Common myeloid progenitor, CD34-positive (primary cell): ENCODE results near the gene HDLBP.

Experiments
- CTCF ChIA-PET: fragments of 350-600 bp; sonication (Branson Sonifier 250); formaldehyde crosslinking; loops from one replicate; lab custom pipeline; 2021; ENCODE audit warnings: antibody characterized with exemption; lab: Charles Lee
- POLR2A ChIA-PET: fragments of 350-600 bp; sonication (Branson Sonifier 250); formaldehyde crosslinking; loops from one replicate; lab custom pipeline; 2021; ENCODE audit warnings: antibody characterized with exemption; lab: Charles Lee
- DNase-seq, 3 donors: peaks; one replicate each; pipeline versions ENCODE4 v3.0.0 to v3.0.0-alpha.2; 2013
- H3K27ac ChIP-seq, 2 experiments: 1 replicate in 1 of 2; 2 replicates in 1 of 2; pipeline ENCODE4 v1.7.0; 2013; ENCODE audit warnings: inconsistent platforms in 2 of 2, low read length in 2 of 2, mild to moderate bottlenecking in 2 of 2, low read depth in 1 of 2, moderate library complexity in 1 of 2; ENCODE audit not compliant: severe bottlenecking in 2 of 2, insufficient read depth in 1 of 2, poor library complexity in 1 of 2
- H3K27me3 ChIP-seq, 5 experiments: replicated peaks in 2 of 5; 1 replicate in 3 of 5; 2 replicates in 2 of 5; pipeline versions ENCODE4 v1.6.1 to v1.7.0; 2013; ENCODE audit warnings: low read length in 4 of 5, mild to moderate bottlenecking in 2 of 5, moderate library complexity in 2 of 5, inconsistent platforms in 1 of 5; ENCODE audit not compliant: insufficient read depth in 5 of 5, control insufficient read depth in 4 of 5
- H3K36me3 ChIP-seq, 4 experiments: 1 replicate in 2 of 4; 2 replicates in 2 of 4; pipeline versions ENCODE4 v1.6.1 to v1.7.0; 2013; ENCODE audit warnings: low read length in 3 of 4, control low read depth in 1 of 4, mild to moderate bottlenecking in 1 of 4; ENCODE audit not compliant: control insufficient read depth in 4 of 4, insufficient read depth in 4 of 4
- H3K4me1 ChIP-seq, 4 experiments: 1 replicate in 3 of 4; 2 replicates in 1 of 4; pipeline versions ENCODE4 v1.6.1 to v1.7.1; 2013; ENCODE audit warnings: low read length in 3 of 4, mild to moderate bottlenecking in 3 of 4, control low read depth in 1 of 4, inconsistent platforms in 1 of 4, moderate library complexity in 1 of 4; ENCODE audit not compliant: control insufficient read depth in 4 of 4, insufficient read depth in 4 of 4; ENCODE audit errors: control extremely low read depth in 1 of 4
- H3K4me3 ChIP-seq, 7 experiments: 1 replicate in 4 of 7; 2 replicates in 3 of 7; pipeline versions ENCODE4 v1.5.1 to v1.7.0; 2013; ENCODE audit warnings: mild to moderate bottlenecking in 7 of 7, low read length in 6 of 7, moderate library complexity in 6 of 7, inconsistent platforms in 2 of 7, low read depth in 2 of 7, control low read depth in 1 of 7; ENCODE audit not compliant: insufficient read depth in 4 of 7, control insufficient read depth in 1 of 7; ENCODE audit errors: extremely low read depth in 1 of 7
- H3K9me3 ChIP-seq, 5 experiments: 1 replicate in 4 of 5; 2 replicates in 1 of 5; pipeline versions ENCODE4 v1.6.1 to v1.7.1; 2013; ENCODE audit warnings: low read length in 4 of 5, mild to moderate bottlenecking in 2 of 5, inconsistent platforms in 1 of 5, low read depth in 1 of 5, moderate library complexity in 1 of 5; ENCODE audit not compliant: control insufficient read depth in 4 of 5, insufficient read depth in 2 of 5; ENCODE audit errors: control extremely low read depth in 1 of 5
- WGBS: methylation state at CpG from one replicate; pipeline ENCODE4 v1.1.5; 2013; ENCODE audit not compliant: insufficient coverage; 5-methylcytosine and 5-hydroxymethylcytosine counted together

The HDLBP gene

GRCh38 chr2:241314226-241315092, 1.0 kb downstream of the HDLBP start:
- WGBS, result 2% methylated on average over 34 of the region's 38 CpGs
- DNase-seq, result peak in 2 of 3 donors; percentile 64 to 72
- no peaks in the 10 kb centered on the region for H3K9me3 ChIP-seq

DNA sequence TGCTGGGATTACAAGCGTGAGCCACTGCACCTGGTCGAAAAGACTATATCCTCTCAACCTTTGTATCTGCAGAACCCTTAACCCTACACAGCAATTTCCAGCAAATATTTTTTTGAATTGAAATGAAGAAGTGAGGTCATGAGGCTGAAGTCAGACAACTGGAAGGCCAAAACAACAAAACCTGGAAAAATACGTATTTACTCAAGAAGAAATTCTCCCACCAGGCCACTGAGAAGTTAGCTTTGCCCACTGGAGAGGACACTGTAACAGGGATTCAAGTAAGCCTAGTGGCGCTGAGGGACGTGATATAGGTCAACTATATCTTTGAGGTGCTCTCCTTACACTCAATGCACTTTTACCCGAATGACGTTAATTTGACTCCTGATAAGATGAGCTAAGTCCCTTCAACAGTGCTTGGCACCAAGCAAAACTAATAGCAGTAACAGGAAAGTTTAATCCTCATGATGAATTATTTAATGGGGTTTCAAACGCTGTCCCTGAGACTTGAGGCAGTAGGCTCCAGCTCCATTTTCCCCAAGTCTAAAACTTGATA, 1.9 kb downstream of the HDLBP start:
- H3K27me3 ChIP-seq, result no peaks in the 10 kb centered on the region
- WGBS, result 100% methylated on average over 5 of the region's 8 CpGs
- H3K27ac ChIP-seq, result no peak overlapping the region
- H3K4me1 ChIP-seq, result peaks cover 29 to 74% (median 48%) of the 10 kb centered on the region in 4 experiments
- POLR2A ChIA-PET, result interaction anchor here (0.7 to 1.2 kb wide), 2 partner anchors 19 to 22 kb away, joined by 3 read pairs; no protein-coding TSS in a partner anchor
- CTCF ChIA-PET, result interaction anchor here (0.8 to 2.7 kb wide), 6 partner anchors 9 to 25 kb away, joined by 3 to 18 read pairs (median 4); no protein-coding TSS in a partner anchor
- peak overlapping the region in 2 of 7 experiments; percentile 95 to 99 for H3K4me3 ChIP-seq
- H3K9me3 ChIP-seq, result no peaks in the 10 kb centered on the region
- H3K36me3 ChIP-seq, result peaks cover 0 to 6% (median 0%) of the 10 kb centered on the region in 4 experiments
- no peak for DNase-seq

More at GRCh38 chr2:241314226-241315092, 1.0 kb downstream of the HDLBP start:
- Histone ChIP-seq H3K27ac (peak overlapping the region; percentile 98), H3K4me1 (peaks cover 29 to 68% (median 44%) of the 10 kb centered on the region in 4 experiments), H3K4me3 (peak overlapping the region; percentile 88 to 99 (median 92)), H3K27me3 (no peaks in the 10 kb centered on the region), H3K36me3 (peaks cover 0 to 5% (median 0%) of the 10 kb centered on the region in 4 experiments)
- POLR2A ChIA-PET, result interaction anchor here (0.7 to 1.5 kb wide), 7 partner anchors 10 to 43 kb away, joined by 3 to 5 read pairs (median 3); no protein-coding TSS in a partner anchor
- CTCF ChIA-PET, result interaction anchor here (0.8 to 2.7 kb wide), 7 partner anchors 9 to 26 kb away, joined by 3 to 18 read pairs (median 5); no protein-coding TSS in a partner anchor

DNA sequence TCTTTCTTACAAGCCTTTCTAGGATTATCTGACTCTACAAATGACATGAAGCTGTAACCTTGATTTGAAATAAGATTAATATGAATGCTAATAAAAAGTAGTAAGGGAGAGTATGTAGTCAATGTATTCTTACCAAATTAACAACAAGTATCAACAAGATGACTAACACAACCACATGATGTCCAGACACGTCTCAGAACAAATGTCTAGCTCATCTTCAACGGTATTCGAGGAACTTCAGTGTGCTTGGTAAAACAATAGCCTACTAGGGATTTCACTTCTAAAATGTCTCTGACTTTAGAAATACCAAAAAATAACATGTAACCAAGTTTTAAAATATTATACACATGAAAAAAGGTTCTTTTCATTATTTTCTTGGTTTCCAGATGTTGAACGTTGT, 3.4 kb downstream of the HDLBP start:
- whole genome bisulfite sequencing, result no CpG with 5 or more reads among the region's 4 CpGs
- Histone ChIP-seq H3K9me3 (no peaks in the 10 kb centered on the region), H3K4me1 (peaks cover 23 to 60% (median 38%) of the 10 kb centered on the region in 4 experiments), H3K36me3 (peaks cover 0 to 12% (median 0%) of the 10 kb centered on the region in 4 experiments), H3K27me3 (no peaks in the 10 kb centered on the region), H3K4me3 (no peak overlapping the region), H3K27ac (no peak overlapping the region)
- POLR2A ChIA-PET, result interaction anchor here (0.9 kb wide), 1 partner anchor 9 kb away, joined by 3 read pairs; no protein-coding TSS in a partner anchor
- CTCF ChIA-PET, result interaction anchor here (0.8 to 2.0 kb wide), 4 partner anchors 11 to 33 kb away, joined by 3 to 7 read pairs (median 3); no protein-coding TSS in a partner anchor
- DNase-seq, result no peak

DNA sequence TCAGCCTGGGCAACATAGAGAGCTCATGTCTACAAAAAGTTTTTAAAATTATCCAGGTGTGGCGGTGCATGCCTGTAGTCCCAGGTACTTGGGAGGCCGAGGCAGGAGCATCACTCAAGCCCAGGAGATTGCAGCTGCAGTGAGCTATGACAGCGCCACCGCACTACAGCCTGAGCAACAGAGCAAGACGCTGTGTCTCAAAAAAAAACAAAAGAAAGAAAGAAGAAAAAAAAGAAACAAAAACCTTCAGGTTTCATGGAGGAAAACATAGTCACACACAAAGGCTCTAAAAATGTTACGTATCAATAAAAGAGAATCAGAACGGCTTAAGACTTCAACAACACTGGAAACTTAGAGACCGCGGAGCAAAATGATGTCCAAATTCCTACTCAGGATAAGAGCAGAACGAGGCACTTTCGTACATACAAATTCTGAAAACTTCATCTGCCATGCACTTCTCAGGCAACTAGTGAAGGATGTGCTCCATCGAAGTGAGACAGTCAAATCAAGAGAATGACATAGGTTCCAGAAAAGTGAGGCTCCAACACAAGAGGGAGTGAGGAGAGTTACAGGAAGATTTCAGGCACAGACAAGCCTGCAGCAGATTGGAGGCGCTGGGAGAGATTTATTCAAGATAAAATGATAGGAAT, 4.4 kb downstream of the HDLBP start:
- Histone ChIP-seq H3K36me3 (peaks cover 0 to 12% (median 0%) of the 10 kb centered on the region in 4 experiments), H3K27me3 (no peaks in the 10 kb centered on the region), H3K27ac (no peak overlapping the region), H3K4me3 (no peak overlapping the region), H3K4me1 (peaks cover 17 to 53% (median 28%) of the 10 kb centered on the region in 4 experiments), H3K9me3 (no peaks in the 10 kb centered on the region)
- ChIA-PET CTCF (interaction anchor here (2.0 to 2.1 kb wide), 3 partner anchors 10 to 21 kb away, joined by 4 to 8 read pairs (median 7); no protein-coding TSS in a partner anchor), POLR2A (no interaction called here)
- no peak for DNase-seq
- WGBS, result 92% methylated on average over 11 of the region's 13 CpGs

- H3K36me3 ChIP-seq, result peaks cover 0 to 12% (median 0%) of the 10 kb centered on the region in 4 experiments
- POLR2A ChIA-PET, result interaction anchor here (0.6 to 1.4 kb wide), 2 partner anchors 20 to 441 kb away, joined by 3 read pairs; no protein-coding TSS in a partner anchor
- H3K9me3 ChIP-seq, result no peaks in the 10 kb centered on the region
- peak overlapping the region in 2 of 7 experiments; percentile 3 to 24 for H3K4me3 ChIP-seq
- H3K27me3 ChIP-seq, result no peaks in the 10 kb centered on the region
- no CpG with 5 or more reads among the region's 2 CpGs for WGBS
- CTCF ChIA-PET, result interaction anchor here (2.0 to 2.1 kb wide), 2 partner anchors 11 to 20 kb away, joined by 4 to 8 read pairs; no protein-coding TSS in a partner anchor
- DNase-seq, result peak; percentile 29 to 84 (median 74)
- peaks cover 16 to 53% (median 27%) of the 10 kb centered on the region in 4 experiments for H3K4me1 ChIP-seq
- H3K27ac ChIP-seq, result peak overlapping the region; percentile 39 to 52
These were observed 5.8 kb downstream of the HDLBP start for GRCh38 chr2:241309684-241310117.

GRCh38 chr2:241308832-241309500, 6.5 kb downstream of the HDLBP start:
- POLR2A ChIA-PET, result interaction anchor here (1.4 kb wide), 1 partner anchor 19 kb away, joined by 3 read pairs; no protein-coding TSS in a partner anchor
- H3K4me1 ChIP-seq, result peaks cover 11 to 47% (median 20%) of the 10 kb centered on the region in 4 experiments
- H3K27ac ChIP-seq, result no peak overlapping the region

More at GRCh38 chr2:241308832-241309500, 6.5 kb downstream of the HDLBP start:
- Histone ChIP-seq H3K36me3 (peaks cover 0 to 12% (median 0%) of the 10 kb centered on the region in 4 experiments), H3K4me3 (no peak overlapping the region), H3K27me3 (no peaks in the 10 kb centered on the region), H3K9me3 (no peaks in the 10 kb centered on the region)
- WGBS, result 96% methylated on average over 13 of the region's 18 CpGs
- no peak for DNase-seq
- CTCF ChIA-PET, result interaction anchor here (2.0 to 2.1 kb wide), 2 partner anchors 10 to 19 kb away, joined by 4 to 8 read pairs; no protein-coding TSS in a partner anchor
